ENCODE measurements around the gene CMKLR1.

DNA sequence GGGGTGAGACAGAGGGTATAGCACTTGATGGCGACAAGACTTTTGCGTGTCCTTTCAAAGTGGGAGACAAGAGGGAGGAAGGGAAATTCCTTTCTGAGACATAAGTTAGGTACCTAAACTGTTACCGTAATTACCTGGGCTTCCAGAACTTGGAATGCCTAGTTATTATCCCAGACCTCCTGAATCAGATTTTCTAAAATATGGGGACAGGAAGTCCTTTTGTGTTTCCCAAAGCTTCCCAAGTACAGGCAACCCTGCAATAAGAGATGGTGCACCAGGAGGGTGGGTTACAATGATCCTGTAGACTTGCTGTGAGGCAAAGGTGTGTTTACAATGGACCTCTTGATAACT lies 83.9 kb downstream of the CMKLR1 start:
- TF ChIP-seq GATA2 (IDR thresholded peaks at IDR 0.05; ENCODE audit: low read depth, low read length), result no peak
- no peak for TF ChIP-seq GATA3 (IDR thresholded peaks at IDR 0.05; ENCODE audit: low read depth, low read length)
